Neural progenitor cell (in vitro differentiated cells): Measurements from ENCODE around the gene PRKCH. TPM values are rescaled to one million over a fixed set of nuclear protein-coding genes. Genes with fewer than 3 reads are reported as not detected.

Source experiments
- DNase-seq: peaks from one replicate; pipeline ENCODE4 v3.0.0-alpha.2; 2016; ENCODE audit warnings: low spot score
- H2AFZ ChIP-seq: fragments of 200-600 bp; sonication (generic); replicated peaks from 2 replicates; pipeline ENCODE4 v1.6.1; 2016; ENCODE audit warnings: antibody characterized with exemption
- H3F3A ChIP-seq: fragments of 200-600 bp; sonication (generic); 2 replicates; pipeline ENCODE4 v1.6.1; 2016; ENCODE audit warnings: antibody characterized with exemption, low read depth
- H3K27ac ChIP-seq: fragments of 200-600 bp; sonication (generic); 2 replicates; pipeline ENCODE4 v1.5.1; 2016; ENCODE audit warnings: mild to moderate bottlenecking
- H3K27me3 ChIP-seq: fragments of 200-600 bp; sonication (generic); 2 replicates; pipeline ENCODE4 v1.6.1; 2016; ENCODE audit warnings: mild to moderate bottlenecking, moderate library complexity
- H3K36me3 ChIP-seq: fragments of 200-600 bp; sonication (generic); 2 replicates; pipeline ENCODE4 v1.5.1; 2016
- H3K4me1 ChIP-seq: fragments of 200-600 bp; sonication (generic); 2 replicates; pipeline ENCODE4 v1.6.1; 2016; ENCODE audit warnings: mixed run types
- H3K4me2 ChIP-seq: fragments of 200-600 bp; sonication (generic); 2 replicates; pipeline ENCODE4 v1.6.1; 2016
- H3K4me3 ChIP-seq: fragments of 200-600 bp; sonication (generic); 2 replicates; pipeline ENCODE4 v1.5.1; 2016
- H3K79me2 ChIP-seq: fragments of 200-600 bp; sonication (generic); 2 replicates; pipeline ENCODE4 v1.6.1; 2016; ENCODE audit warnings: low read depth
- H3K9ac ChIP-seq: fragments of 200-600 bp; sonication (generic); 2 replicates; pipeline ENCODE4 v1.6.1; 2016
- H3K9me3 ChIP-seq: fragments of 200-600 bp; sonication (generic); 2 replicates; pipeline ENCODE4 v1.5.1; 2016; ENCODE audit warnings: low read depth
- H4K20me1 ChIP-seq: fragments of 200-600 bp; sonication (generic); 2 replicates; pipeline ENCODE4 v1.6.1; 2016; ENCODE audit warnings: low read depth
- H3K27ac Mint-ChIP-seq: 3 replicates; pipeline ENCODE4 v1.8.0; 2021; ENCODE audit warnings: mixed read lengths
- H3K27me3 Mint-ChIP-seq: 2 replicates; pipeline ENCODE4 v1.8.0; 2022; ENCODE audit warnings: low read depth, mild to moderate bottlenecking, inconsistent platforms, moderate library complexity, mixed read lengths; ENCODE audit not compliant: insufficient read depth
- H3K36me3 Mint-ChIP-seq: 3 replicates; pipeline ENCODE4 v1.8.0; 2021; ENCODE audit warnings: mixed read lengths
- H3K4me1 Mint-ChIP-seq: 3 replicates; pipeline ENCODE4 v1.8.0; 2021; ENCODE audit warnings: mixed read lengths
- H3K4me3 Mint-ChIP-seq: 3 replicates; pipeline ENCODE4 v1.8.0; 2021; ENCODE audit warnings: mild to moderate bottlenecking, moderate library complexity, mixed read lengths
- H3K9me3 Mint-ChIP-seq: 3 replicates; pipeline ENCODE4 v1.8.0; 2020; ENCODE audit warnings: mixed read lengths
- CTCF ChIP-seq: fragments of 200-600 bp; sonication (generic); IDR thresholded peaks from 2 replicates; pipeline ENCODE4 v1.5.1; 2017; ENCODE audit warnings: antibody characterized with exemption, mild to moderate bottlenecking
- EZH2 ChIP-seq: fragments of 200-600 bp; sonication (generic); IDR thresholded peaks from 2 replicates; pipeline ENCODE4 v1.6.1; 2017; ENCODE audit warnings: antibody characterized with exemption, mild to moderate bottlenecking, moderate library complexity
- EZH2phosphoT487 ChIP-seq: fragments of 200-600 bp; sonication (generic); IDR thresholded peaks from 2 replicates; pipeline ENCODE4 v1.6.1; 2017; ENCODE audit warnings: antibody characterized with exemption
- total RNA-seq: library from RNA; depleted of rRNA; stranded (reverse); fragments of >200 nt; gene quantifications from 2 replicates; pipeline ENCODE4 v1.2.3, GENCODE V29; 2015; ENCODE audit warnings: low replicate concordance

Gene PRKCH
- total RNA-seq, 1 donor from 2014 or later = 1.3 TPM

GRCh38 chr14:61591862-61592261 is 270.5 kb downstream of the PRKCH start:
- Mint-ChIP-seq H3K36me3 (no peaks in the 10 kb centered on the region), H3K4me3 (no peak overlapping the region), H3K9me3 (peaks cover 5% of the 10 kb centered on the region), H3K27me3 (peaks cover 13% of the 10 kb centered on the region), H3K4me1 (peaks cover 24% of the 10 kb centered on the region), H3K27ac (no peak overlapping the region)
- Histone ChIP-seq H3K27ac (no peak overlapping the region), H3K79me2 (no peaks in the 10 kb centered on the region), H4K20me1 (no peaks in the 10 kb centered on the region), H3F3A (peaks cover 12% of the 10 kb centered on the region), H3K9me3 (no peaks in the 10 kb centered on the region), H3K9ac (no peak overlapping the region), H3K4me1 (peaks cover 21% of the 10 kb centered on the region), H3K4me3 (no peak overlapping the region), H3K36me3 (no peaks in the 10 kb centered on the region), H3K27me3 (no peaks in the 10 kb centered on the region), H2AFZ (no peak overlapping the region), H3K4me2 (no peak overlapping the region)
- TF ChIP-seq CTCF (no peak), EZH2 (no peak), EZH2phosphoT487 (no peak)
- no peak for DNase-seq

DNA sequence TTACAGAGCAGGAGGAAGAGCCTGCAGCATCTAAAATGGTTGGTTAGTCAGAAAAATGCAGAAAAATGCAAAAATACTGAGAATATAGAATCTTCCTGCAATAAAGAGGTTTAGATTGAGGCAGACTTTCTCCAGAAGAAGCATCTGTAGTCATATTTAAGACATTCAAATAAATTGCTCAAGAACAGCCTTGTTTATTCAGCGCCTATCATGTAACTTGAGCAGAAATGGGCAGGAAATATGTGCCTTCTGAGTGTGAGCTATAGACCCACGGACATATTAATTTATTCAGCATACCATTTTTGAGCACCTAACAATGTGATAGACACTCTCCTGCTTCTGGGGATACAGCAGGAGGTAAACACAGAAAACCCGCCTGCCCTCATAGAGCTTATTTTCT is 272.0 kb downstream of the PRKCH start:
- Histone ChIP-seq H3K36me3 (no peaks in the 10 kb centered on the region), H3K9me3 (no peaks in the 10 kb centered on the region), H4K20me1 (no peaks in the 10 kb centered on the region), H3K4me2 (no peak overlapping the region), H3F3A (peaks cover 12% of the 10 kb centered on the region), H3K9ac (no peak overlapping the region), H3K4me3 (no peak overlapping the region), H3K27me3 (no peaks in the 10 kb centered on the region), H2AFZ (no peak overlapping the region), H3K79me2 (no peaks in the 10 kb centered on the region), H3K27ac (no peak overlapping the region), H3K4me1 (peaks cover 21% of the 10 kb centered on the region)
- Mint-ChIP-seq H3K4me1 (peaks cover 26% of the 10 kb centered on the region), H3K36me3 (no peaks in the 10 kb centered on the region), H3K4me3 (no peak overlapping the region), H3K27me3 (peaks cover 7% of the 10 kb centered on the region), H3K27ac (no peak overlapping the region), H3K9me3 (peaks cover 5% of the 10 kb centered on the region)
- no peak for DNase-seq
- TF ChIP-seq EZH2 (no peak), EZH2phosphoT487 (no peak), CTCF (no peak)

- Mint-ChIP-seq H3K27ac (peak overlapping the region; percentile 27), H3K27me3 (peaks cover 9% of the 10 kb centered on the region)
- no peak overlapping the region for H2AFZ ChIP-seq
Observed at GRCh38 chr14:61596990-61597389, 275.6 kb downstream of the PRKCH start.

More at GRCh38 chr14:61596990-61597389, 275.6 kb downstream of the PRKCH start:
- no peak overlapping the region for H3K4me3 ChIP-seq
- peaks cover 5% of the 10 kb centered on the region for H3K9me3 Mint-ChIP-seq
- no peak overlapping the region for H3K4me2 ChIP-seq
- H4K20me1 ChIP-seq = no peaks in the 10 kb centered on the region
- peaks cover 11% of the 10 kb centered on the region for H3F3A ChIP-seq
- H3K27ac ChIP-seq = no peak overlapping the region
- no peak overlapping the region for H3K9ac ChIP-seq
- H3K9me3 ChIP-seq = no peaks in the 10 kb centered on the region
- DNase-seq = no peak
- no peaks in the 10 kb centered on the region for H3K79me2 ChIP-seq
- no peaks in the 10 kb centered on the region for H3K36me3 ChIP-seq
- no peaks in the 10 kb centered on the region for H3K27me3 ChIP-seq
- H3K4me1 Mint-ChIP-seq = peaks cover 21% of the 10 kb centered on the region
- H3K36me3 Mint-ChIP-seq = no peaks in the 10 kb centered on the region
- no peak overlapping the region for H3K4me3 Mint-ChIP-seq
- H3K4me1 ChIP-seq = peaks cover 10% of the 10 kb centered on the region
- TF ChIP-seq EZH2 (no peak), EZH2phosphoT487 (no peak), CTCF (no peak)
